IPS-18c (cell line): ENCODE results near the gene TAF5L.
A peak's percentile ranks its signal among the peaks of the same experiment; 100 is the strongest.

Experiments used
- H3K4me3 ChIP-seq: 2 replicates; pipeline ENCODE4 v1.7.0; 2013; ENCODE audit warnings: low read depth, mild to moderate bottlenecking, low read length, moderate library complexity; ENCODE audit not compliant: insufficient read depth
- H3K9me3 ChIP-seq: one replicate; pipeline ENCODE4 v1.6.1; 2013; ENCODE audit warnings: mild to moderate bottlenecking, low read length, moderate library complexity; ENCODE audit not compliant: control insufficient read depth, insufficient read depth

TAF5L gene

DNA sequence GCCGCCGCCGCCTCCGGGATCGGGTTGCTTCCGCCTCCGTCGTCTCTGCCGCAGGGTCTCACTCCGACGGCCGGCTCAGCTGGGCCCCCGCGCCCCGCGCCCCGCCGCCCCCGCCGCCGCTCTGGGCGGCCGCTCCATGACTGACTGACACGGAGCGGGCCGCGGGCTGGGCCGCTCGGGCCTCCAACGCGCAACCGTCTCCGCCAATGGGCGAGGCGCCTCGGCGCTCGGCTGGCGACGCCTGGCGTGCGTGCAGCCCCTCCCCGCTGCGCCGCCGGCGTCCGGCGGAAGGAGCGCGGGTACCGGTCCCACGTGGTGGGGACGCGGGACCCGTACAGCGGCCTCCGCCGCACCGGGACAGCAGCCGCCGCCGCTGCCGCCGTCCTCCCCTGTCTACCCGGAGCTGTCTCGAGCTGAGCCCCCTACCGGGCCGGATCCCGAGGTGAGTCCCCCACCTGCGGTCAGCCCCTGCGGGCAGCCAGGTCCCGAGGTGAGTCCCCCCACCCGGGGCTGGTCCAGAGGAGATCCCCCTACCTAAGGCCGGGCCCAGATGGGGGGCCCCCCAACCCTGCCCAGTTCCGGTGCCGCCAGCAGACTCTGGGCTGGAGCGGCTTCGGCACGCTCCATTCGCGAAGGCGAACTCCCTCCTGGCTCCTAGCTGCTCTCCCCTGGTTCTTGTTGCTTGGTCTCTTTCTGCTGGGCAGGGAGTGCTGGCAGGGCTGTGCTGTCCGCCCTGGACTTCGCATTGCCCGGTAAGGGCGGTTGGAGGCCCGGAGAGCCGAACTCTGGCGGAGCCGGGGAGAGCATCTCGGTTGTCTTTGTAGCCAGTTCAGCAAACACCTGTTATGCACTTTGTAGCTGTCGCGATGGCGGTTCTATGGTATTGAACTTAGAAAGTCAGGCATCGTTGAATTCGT is at the start of gene TAF5L, which contains the start of gene URB2:
Gene TAF5L (minus strand): TSS at position 208 of the 917 bp plus-strand sequence. CDS start 11,640 bp downstream, outside the sequence.
Gene URB2 (plus strand): TSS at position 333 of the 917 bp plus-strand sequence. CDS start 1,387 bp downstream, outside the sequence.
- H3K4me3 ChIP-seq = peak within 1 kb of the TSS; percentile 95
- no peaks in the 10 kb centered on the region for H3K9me3 ChIP-seq

DNA sequence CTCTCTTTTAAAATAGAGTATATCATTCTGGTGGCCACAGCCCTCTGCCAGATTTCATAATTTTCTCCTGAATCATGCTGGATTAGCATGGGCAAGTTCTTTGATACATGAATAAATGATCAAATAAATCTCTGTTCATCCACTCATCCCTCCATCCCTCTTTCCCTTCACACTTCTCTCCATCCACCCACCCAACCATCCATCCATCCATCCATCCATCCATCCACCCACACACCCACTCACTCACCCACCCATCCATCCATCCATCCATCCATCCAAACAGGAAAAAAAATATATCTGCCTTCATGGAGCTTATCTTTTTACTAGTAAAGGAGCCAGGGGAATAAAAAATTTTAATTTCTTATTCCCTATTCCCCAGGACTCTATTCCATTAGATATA is 49.5 kb upstream of the TAF5L start:
- no peaks in the 10 kb centered on the region for H3K9me3 ChIP-seq
- H3K4me3 ChIP-seq = no peak overlapping the region

DNA sequence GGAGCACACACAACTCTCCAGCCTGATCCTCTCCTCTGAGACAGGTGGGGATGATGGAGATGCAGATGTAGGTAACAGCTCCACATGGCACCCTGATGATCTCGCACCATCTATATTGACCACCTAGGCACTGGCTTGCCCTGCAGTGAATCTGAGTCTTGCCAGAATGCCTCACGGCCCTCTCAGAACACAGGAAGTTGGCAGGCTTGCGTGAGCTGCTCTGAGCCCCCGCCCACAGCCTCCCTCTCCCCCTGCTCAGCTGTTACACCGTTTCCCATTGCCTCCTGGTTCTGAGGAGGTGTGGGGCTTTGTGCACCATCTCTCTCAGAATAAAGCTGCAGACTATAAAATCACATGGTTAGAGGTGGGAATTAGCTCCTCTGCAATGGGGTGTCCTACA is 48.1 kb upstream of the TAF5L start:
- no peaks in the 10 kb centered on the region for H3K9me3 ChIP-seq
- no peak overlapping the region for H3K4me3 ChIP-seq

DNA sequence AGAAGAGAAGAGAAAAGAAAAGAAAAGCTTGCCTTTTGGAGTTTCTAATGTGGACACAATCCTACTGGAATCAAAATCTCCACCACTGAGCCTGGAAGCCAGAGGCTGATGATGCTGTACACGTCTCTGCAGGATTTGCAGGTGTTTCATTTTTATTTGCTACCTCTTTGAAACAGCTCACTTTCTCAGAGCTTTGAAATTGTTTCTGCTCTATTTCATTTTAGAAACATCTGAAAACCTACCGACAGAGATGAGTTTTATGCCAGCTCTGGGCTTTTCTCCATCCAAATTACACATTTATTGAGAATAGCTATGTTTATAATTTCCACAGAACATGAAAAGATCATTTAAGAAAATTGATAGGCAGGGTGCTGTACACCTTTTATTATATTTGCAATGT is 46.3 kb upstream of the TAF5L start:
- H3K9me3 ChIP-seq = no peaks in the 10 kb centered on the region
- H3K4me3 ChIP-seq = no peak overlapping the region

DNA sequence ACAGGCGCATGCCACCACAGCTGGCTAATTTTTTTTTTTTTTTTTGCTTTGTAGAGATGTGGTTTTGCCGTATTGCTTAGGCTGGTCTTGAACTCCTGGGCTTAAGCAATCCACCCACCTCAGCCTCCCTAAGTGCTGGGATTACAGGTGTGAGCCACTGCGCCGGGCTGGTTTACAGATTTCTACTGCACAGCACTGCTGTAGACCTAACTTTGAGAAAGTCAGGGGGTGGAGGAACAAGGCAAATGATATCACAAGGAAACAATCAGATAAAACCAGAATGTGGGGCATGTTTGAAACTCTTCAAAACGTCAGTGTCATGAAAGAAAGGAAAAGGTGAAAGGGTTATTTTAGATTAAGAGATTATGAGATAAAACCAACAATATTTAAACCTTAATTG is 45.4 kb upstream of the TAF5L start:
- no peaks in the 10 kb centered on the region for H3K9me3 ChIP-seq
- H3K4me3 ChIP-seq = no peak overlapping the region

DNA sequence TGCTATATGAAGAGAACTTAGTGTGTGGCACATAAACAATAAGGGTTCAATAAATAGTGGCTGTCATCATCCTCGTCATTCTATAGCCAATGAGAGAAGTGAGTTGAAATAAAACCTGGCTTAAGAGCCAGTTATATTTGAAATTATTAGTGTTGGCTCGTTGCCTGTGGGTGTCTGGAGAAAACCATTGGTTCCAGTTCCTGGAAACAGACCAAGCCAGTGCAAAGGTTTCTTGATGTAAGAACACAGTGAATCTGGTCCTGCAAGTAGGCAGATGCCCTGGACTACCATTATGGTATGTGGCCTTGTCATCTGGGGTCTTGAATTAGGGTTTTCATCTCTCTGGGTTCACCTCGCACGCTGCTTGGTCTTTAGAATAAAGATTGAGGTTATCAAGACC is 43.4 kb upstream of the TAF5L start:
- H3K4me3 ChIP-seq = no peak overlapping the region
- no peaks in the 10 kb centered on the region for H3K9me3 ChIP-seq

DNA sequence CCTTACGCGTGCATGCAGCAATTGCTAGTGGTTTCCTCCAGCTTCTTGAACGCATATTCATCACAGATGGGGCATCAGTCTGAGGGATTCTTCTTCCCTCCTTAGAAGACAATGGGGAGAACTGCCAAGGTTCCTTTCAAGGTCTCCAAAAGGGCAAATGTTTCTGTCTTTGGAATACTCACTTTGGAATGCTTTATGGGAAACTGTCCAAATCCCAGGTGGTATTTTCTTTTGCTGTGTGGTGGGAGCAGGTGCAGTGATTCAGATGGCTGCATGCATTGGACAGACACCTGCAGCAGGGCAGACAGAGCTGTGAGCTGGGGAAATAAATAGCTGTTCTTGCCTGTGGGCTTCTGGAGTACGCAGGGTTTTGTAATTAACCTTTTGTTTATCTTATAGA is 40.7 kb upstream of the TAF5L start:
- Histone ChIP-seq H3K4me3 (no peak overlapping the region), H3K9me3 (no peaks in the 10 kb centered on the region)

DNA sequence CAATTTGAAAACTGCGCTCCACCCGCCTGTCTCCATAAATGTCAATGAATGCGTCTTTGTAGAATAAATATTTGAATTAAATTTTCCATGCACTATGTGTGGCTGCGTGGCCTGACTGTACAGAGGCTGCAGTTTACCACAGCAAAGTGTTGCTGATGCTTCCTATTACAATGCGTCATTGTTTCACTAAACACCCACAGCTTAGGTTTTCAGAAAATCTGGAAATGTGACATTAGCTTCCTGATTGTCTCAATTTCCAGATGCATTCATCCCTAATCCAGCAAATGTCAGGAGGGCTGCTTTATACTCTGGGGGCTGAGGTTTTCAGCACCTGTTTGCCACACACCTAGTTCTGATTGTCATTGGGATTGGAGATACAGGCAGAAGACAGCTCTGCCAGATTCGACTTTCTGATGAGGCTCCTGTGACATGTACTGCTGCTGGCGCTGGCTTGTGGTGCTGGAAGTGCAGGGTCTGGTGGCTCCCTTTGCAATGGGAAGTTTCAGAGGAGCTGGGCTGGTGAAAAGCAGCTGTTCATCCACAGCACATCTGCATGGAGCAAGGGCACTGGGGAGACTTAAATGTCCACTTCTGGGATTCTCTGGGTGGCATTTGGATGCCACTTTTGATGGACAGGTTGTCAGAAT is 40.1 kb upstream of the TAF5L start:
- Histone ChIP-seq H3K9me3 (no peaks in the 10 kb centered on the region), H3K4me3 (no peak overlapping the region)

DNA sequence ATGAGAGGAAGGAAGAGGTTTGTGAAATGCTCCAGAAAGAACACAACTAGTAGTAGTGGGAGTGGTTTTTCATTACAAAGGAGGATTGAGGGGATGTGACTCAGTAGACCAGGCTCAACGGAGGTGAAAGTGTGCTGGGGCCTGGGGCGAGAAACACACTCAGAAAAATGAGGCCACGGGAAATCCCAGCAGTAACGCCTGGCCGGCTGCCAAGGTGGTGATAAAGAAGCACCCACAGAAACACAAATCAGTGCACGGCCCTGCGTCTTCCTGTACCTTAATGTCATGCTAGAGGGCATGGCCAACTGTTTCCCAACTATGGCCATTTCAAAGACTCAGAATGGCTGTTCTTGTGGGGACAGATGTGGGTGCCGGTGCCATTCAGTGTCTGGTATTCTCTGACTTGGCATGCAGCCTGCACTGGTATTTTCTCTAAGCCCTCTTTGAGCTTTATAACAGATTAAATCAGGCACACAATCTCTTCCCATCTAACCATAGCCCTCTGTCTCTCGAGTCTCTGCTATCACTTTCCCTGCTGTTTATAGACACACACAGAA is 38.3 kb upstream of the TAF5L start:
- Histone ChIP-seq H3K4me3 (no peak overlapping the region), H3K9me3 (no peaks in the 10 kb centered on the region)

DNA sequence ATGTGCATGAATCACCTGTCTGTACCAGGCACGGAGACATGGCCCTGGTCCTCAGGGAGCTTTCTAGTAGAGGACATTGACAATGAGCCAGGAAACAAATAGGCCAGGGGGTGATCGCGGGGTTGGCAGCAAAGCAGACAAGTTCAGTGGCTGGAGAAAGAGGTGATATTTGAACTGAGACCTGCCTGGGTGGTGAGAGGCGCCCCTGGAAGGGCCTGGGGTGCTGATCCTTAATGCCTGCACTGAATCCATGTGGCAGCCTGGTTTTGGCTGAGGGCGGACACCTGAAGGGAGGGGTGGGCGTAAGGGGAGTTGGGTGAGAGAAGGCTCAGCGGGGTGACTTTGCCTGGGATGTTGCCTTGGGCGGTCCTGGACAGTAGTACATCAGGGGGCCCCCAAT is 36.0 kb upstream of the TAF5L start:
- H3K9me3 ChIP-seq = no peaks in the 10 kb centered on the region

DNA sequence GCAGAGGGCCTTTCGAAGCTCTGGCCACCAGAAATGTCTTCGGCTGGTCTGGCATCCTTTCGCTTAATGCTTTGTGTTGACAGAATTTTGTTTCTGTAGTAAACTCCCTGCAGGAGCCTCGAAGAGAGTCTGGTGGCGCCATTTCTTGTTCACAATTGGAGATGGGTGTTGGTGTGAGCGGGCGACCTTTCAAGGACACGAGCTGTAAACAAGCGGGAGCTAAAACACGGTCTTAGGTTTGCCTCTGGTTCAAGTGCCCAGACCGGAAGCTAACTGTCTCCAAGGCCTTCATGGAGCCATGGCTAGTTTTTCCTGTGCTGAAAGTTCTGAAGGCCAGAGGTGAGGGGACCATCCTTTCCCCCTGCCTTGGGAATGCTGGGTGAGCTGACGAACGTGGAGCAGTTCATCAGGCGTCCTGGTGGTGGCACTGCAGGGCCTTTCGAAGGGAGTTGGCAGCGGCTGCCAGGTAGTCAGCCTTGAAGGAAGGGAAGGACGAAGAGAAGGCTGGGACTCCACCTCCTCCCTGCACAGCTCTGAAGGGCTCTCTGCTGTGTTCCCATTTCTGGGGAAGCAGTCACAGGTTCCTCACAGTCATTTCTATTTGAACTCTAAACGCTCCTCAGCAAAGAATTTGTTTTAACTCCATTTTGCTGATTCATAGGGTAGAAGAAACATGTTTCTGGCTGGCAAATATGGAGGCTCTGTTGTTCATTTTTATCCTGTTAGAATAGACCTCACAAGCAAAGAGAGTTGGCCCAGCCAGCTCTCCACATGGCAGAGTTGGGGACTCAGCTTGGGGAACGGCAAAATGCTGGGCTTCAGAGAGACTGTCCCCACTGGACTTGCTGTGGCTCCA is 35.3 kb upstream of the TAF5L start:
- no peak overlapping the region for H3K4me3 ChIP-seq
- no peaks in the 10 kb centered on the region for H3K9me3 ChIP-seq

More for the DNA sequence above, 36.0 kb upstream of the TAF5L start:
- H3K4me3 ChIP-seq = no peak overlapping the region

DNA sequence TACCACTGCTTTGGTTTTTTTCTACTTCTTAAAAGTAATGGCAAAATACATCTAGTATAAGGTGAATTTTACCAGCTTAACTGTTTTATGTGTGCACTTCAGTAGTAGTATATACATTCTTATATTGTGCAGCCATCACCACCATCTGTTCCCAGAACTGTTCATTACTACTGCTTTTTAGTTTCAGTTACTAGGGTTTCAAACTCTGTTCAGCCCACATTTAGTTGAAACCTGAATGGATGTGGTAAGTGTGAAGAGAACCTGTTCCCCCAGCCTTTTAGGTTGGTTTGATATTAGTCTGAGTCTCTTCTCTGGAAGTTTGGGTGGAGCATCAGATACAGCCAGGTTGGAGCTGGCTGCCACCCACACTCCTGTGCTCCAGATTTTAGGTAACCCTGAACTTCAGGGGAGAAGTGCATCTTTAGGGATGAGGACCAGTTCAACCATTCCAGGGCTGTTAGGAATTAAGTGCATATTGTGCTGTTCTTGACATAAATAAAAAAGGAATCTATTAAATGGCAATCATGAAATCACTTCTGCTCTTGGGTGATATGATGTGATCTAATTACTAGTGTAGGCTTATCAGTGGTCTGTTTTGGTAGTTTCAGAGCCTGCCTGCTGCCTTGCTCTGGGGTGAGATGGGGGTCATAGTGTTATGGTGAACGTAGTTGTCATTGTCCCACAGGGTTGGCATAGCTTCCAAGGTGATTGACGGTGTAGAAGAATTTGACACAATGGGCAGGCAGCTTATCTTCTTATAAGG is 32.3 kb upstream of the TAF5L start:
- no peak overlapping the region for H3K4me3 ChIP-seq
- H3K9me3 ChIP-seq = no peaks in the 10 kb centered on the region

DNA sequence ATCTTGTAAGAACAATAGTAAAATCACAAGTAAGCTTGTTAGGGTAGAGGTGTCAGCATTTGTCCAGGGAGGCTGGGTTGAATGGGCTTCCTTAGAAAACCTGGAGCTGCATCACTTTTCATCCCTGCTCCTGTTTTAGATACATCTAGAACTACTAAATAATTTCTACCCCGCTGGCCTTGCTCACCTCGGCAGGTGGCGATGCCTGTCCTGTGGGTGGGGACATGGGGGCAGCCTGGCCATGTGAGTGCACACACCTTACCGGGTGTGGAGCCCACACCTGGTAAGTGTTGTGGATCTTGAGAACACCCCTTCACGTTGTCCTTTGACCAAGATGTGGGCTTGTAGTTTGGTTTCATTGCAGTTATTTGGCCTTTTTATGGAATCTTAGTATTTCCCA is 29.9 kb upstream of the TAF5L start:
- Histone ChIP-seq H3K9me3 (no peaks in the 10 kb centered on the region), H3K4me3 (no peak overlapping the region)

DNA sequence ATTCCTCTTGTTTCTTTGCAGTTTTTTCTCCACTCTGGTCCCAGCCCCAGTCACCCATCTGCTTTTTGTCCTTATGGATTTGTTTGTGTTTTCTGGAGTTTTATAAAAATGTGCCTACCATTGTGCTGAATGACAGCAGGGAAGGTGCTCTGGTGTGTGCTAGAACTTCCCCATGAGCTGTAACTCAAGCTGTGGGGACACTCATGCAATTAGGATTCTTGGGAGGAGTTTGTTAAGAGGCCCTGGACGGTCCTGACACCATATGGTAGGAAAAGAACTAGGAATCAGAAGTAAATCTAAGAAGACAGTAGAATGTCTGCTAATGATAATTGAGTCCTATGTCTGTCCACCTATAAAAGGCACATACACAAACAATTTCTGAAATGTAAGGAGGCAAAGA is 27.5 kb upstream of the TAF5L start:
- H3K9me3 ChIP-seq = no peaks in the 10 kb centered on the region
- no peak overlapping the region for H3K4me3 ChIP-seq

DNA sequence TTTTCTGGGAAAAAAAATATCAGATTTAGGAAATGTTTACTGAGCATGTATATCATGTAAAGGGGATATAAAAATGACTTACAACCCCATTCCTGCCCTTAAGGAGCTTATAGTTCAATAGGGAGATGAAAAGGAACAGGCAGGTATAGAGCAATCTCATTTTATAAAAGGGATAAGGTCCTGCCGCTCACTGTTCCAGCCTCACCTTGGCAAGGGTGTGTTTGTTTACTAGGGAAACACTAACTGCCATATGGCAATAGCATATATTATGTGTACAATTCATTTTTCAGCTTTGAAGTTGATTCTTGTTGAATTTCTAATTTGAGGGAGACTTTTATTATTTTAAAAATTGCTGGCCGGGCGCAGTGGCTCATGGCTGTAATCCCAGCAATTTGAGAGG is 25.6 kb upstream of the TAF5L start:
- Histone ChIP-seq H3K9me3 (no peaks in the 10 kb centered on the region), H3K4me3 (no peak overlapping the region)

DNA sequence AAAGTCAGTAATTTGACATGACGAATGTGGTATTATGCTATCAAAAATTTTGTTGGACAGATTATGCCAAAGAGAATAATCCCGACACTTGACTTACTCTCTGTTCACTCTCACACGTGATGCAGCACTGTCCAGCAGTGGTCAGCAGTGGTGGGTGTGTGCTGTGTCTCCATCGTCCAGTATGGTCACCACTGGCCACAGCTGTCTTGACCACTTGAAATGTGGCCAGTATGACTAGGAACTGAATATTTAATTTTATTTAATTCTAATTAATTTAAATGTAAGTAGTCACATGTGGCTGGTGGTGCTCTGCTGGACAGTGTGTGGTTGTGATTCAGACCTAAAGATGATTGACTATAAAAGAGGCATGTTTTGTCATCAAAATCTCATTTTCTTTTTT is 24.1 kb upstream of the TAF5L start:
- no peaks in the 10 kb centered on the region for H3K9me3 ChIP-seq

DNA sequence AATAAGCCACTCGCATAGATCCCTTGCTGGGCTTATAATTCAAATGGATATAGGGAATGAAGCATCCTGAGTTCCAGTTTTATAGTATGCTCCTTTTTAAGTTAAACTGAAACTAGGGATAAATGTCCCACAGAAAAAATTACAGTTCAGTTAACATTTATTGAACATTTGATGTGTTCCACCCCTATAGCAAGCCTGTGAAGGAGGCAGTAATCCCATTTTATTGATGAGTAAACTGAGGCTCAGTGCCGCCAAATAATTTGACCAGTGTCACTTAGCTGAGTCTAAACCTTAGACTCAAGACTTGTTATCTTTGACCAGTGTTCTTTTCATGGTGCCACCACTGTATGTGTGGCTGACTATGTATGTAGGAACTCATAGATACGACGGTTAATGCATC is 22.5 kb upstream of the TAF5L start:
- Histone ChIP-seq H3K4me3 (no peak overlapping the region), H3K9me3 (no peaks in the 10 kb centered on the region)

More for the DNA sequence above, 24.1 kb upstream of the TAF5L start:
- H3K4me3 ChIP-seq = no peak overlapping the region
